ENCODE results near the gene CCDC149.

CCDC149 gene

DNA sequence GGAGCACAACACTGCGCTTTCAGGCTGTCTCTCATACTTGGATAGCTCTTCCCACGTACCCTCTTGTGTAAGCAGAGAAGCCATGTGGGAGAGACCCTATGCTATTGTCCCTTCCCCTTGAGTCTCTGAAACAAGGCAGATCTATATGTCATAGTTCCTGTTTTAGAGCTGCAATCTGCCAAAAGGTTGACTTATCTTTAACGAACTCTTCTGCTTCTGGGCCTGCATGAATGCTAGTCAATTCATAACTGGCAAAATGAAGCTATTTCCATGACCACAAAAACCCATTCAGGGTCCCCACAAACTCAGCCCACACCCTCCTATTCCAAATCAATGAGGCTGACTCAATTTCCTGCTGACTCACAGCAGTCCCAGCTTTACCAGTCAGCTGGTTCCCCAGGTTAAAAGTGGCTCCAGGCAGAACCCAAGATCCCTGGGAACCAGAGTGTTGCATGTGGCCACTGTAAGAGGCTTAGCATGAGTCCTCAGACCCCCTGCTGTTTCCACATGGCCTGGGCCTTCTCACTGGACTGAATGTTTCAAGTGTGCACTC lies 142.7 kb downstream of the CCDC149 start:
- Histone ChIP-seq H3K9ac (ENCODE audit: low read length) (no peak overlapping the region), H3K27me3 (ENCODE audit: insufficient read depth, low read length) (no peaks in the 10 kb centered on the region), H3K9me3 (ENCODE audit: low read length) (no peaks in the 10 kb centered on the region), H3K4me3 (ENCODE audit: low read depth, low read length, poor library complexity, severe bottlenecking) (no peak overlapping the region), H3K27ac (ENCODE audit: low read depth, low read length, poor library complexity, severe bottlenecking) (no peak overlapping the region), H3K79me2 (ENCODE audit: insufficient read depth, low read length) (no peaks in the 10 kb centered on the region), H4K20me1 (ENCODE audit: insufficient read depth, low read length) (no peaks in the 10 kb centered on the region), H3K4me2 (ENCODE audit: low read length) (no peak overlapping the region), H3F3A (ENCODE audit: insufficient read depth, low read length) (no peaks in the 10 kb centered on the region), H3K9me2 (ENCODE audit: low read depth, low read length) (no peaks in the 10 kb centered on the region), H2AFZ (ENCODE audit: low read length) (no peak overlapping the region), H3K36me3 (ENCODE audit: insufficient read depth, low read length) (no peaks in the 10 kb centered on the region), H3K4me1 (ENCODE audit: insufficient read depth, low read length, severe bottlenecking) (no peaks in the 10 kb centered on the region)
- no peak for TF ChIP-seq EZH2 (IDR thresholded peaks at IDR 0.05; ENCODE audit: borderline replicate concordance, low read length)
- TF ChIP-seq, protein P1, sequence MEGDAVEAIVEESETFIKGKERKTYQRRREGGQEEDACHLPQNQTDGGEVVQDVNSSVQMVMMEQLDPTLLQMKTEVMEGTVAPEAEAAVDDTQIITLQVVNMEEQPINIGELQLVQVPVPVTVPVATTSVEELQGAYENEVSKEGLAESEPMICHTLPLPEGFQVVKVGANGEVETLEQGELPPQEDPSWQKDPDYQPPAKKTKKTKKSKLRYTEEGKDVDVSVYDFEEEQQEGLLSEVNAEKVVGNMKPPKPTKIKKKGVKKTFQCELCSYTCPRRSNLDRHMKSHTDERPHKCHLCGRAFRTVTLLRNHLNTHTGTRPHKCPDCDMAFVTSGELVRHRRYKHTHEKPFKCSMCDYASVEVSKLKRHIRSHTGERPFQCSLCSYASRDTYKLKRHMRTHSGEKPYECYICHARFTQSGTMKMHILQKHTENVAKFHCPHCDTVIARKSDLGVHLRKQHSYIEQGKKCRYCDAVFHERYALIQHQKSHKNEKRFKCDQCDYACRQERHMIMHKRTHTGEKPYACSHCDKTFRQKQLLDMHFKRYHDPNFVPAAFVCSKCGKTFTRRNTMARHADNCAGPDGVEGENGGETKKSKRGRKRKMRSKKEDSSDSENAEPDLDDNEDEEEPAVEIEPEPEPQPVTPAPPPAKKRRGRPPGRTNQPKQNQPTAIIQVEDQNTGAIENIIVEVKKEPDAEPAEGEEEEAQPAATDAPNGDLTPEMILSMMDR (IDR thresholded peaks at IDR 0.05; ENCODE audit: low read length), result no peak

DNA sequence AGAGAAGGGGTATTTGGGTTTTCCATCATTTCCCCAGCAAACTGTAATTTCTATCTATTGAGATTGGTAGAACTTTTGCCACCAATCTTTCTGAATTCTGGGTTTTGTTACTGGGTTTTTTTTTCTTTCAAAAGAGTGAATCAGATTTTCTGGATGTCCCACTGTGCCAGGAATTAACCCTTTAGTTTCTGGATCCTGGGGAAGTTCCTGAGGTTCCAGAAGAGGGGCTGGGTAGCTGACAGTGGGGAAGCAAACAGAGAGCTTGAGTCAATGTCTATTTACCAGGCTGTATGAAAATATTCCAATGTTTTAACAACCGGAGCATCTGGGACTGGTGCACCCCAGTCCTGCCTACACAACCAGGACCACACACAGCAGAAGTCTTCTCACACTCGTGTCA lies 143.3 kb downstream of the CCDC149 start:
- H3K27ac ChIP-seq (ENCODE audit: low read depth, low read length, poor library complexity, severe bottlenecking), result no peak overlapping the region
- no peaks in the 10 kb centered on the region for H3K79me2 ChIP-seq (ENCODE audit: insufficient read depth, low read length)
- H3F3A ChIP-seq (ENCODE audit: insufficient read depth, low read length), result no peaks in the 10 kb centered on the region
- no peaks in the 10 kb centered on the region for H3K9me2 ChIP-seq (ENCODE audit: low read depth, low read length)
- no peak overlapping the region for H3K4me3 ChIP-seq (ENCODE audit: low read depth, low read length, poor library complexity, severe bottlenecking)
- H4K20me1 ChIP-seq (ENCODE audit: insufficient read depth, low read length), result no peaks in the 10 kb centered on the region
- no peaks in the 10 kb centered on the region for H3K9me3 ChIP-seq (ENCODE audit: low read length)
- H3K4me2 ChIP-seq (ENCODE audit: low read length), result no peak overlapping the region
- no peaks in the 10 kb centered on the region for H3K36me3 ChIP-seq (ENCODE audit: insufficient read depth, low read length)
- no peak for TF ChIP-seq EZH2 (IDR thresholded peaks at IDR 0.05; ENCODE audit: borderline replicate concordance, low read length)
- TF ChIP-seq, protein P1 (IDR thresholded peaks at IDR 0.05; ENCODE audit: low read length), result no peak
- H2AFZ ChIP-seq (ENCODE audit: low read length), result no peak overlapping the region
- H3K27me3 ChIP-seq (ENCODE audit: insufficient read depth, low read length), result no peaks in the 10 kb centered on the region
- no peaks in the 10 kb centered on the region for H3K4me1 ChIP-seq (ENCODE audit: insufficient read depth, low read length, severe bottlenecking)
- no peak overlapping the region for H3K9ac ChIP-seq (ENCODE audit: low read length)

DNA sequence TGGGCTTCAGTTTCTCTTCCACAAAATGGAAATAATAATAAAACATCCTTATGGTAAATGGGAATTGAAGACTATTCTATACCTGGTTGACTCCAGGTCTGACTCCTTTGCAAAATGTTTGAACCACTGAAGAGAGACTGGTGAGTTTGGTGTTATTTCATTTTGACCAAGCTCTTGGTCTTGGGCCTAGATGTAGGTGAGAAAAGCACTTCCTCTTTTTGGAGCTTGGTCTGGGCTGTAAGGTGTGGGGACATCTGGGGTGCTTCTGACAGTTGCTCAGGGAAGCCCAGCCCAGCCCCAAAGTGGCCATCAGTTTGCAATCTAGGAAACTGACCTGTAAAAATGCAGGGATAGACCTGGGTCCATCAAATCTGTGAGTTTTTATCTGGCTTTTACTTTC lies 144.2 kb downstream of the CCDC149 start:
- no peak overlapping the region for H3K9ac ChIP-seq (ENCODE audit: low read length)
- H3K27me3 ChIP-seq (ENCODE audit: insufficient read depth, low read length), result no peaks in the 10 kb centered on the region
- no peaks in the 10 kb centered on the region for H3K9me2 ChIP-seq (ENCODE audit: low read depth, low read length)
- no peaks in the 10 kb centered on the region for H3K36me3 ChIP-seq (ENCODE audit: insufficient read depth, low read length)
- no peaks in the 10 kb centered on the region for H4K20me1 ChIP-seq (ENCODE audit: insufficient read depth, low read length)
- no peak overlapping the region for H3K4me3 ChIP-seq (ENCODE audit: low read depth, low read length, poor library complexity, severe bottlenecking)
- no peak overlapping the region for H3K27ac ChIP-seq (ENCODE audit: low read depth, low read length, poor library complexity, severe bottlenecking)
- no peaks in the 10 kb centered on the region for H3K79me2 ChIP-seq (ENCODE audit: insufficient read depth, low read length)
- TF ChIP-seq, protein P1 (IDR thresholded peaks at IDR 0.05; ENCODE audit: low read length), result no peak
- no peak for TF ChIP-seq EZH2 (IDR thresholded peaks at IDR 0.05; ENCODE audit: borderline replicate concordance, low read length)
- no peaks in the 10 kb centered on the region for H3K4me1 ChIP-seq (ENCODE audit: insufficient read depth, low read length, severe bottlenecking)
- H3K4me2 ChIP-seq (ENCODE audit: low read length), result no peak overlapping the region
- no peak overlapping the region for H2AFZ ChIP-seq (ENCODE audit: low read length)
- no peaks in the 10 kb centered on the region for H3K9me3 ChIP-seq (ENCODE audit: low read length)
- H3F3A ChIP-seq (ENCODE audit: insufficient read depth, low read length), result no peaks in the 10 kb centered on the region
